IMR-90 (cell line): ENCODE results near the gene GPR183. TPM values are rescaled to one million over a fixed set of nuclear protein-coding genes. Genes with fewer than 3 reads are reported as not detected.

Experiments used
- ATAC-seq: fragments of 200-7000 bp; cut with Tn5 transposase; 2 replicates; pipeline ENCODE4 v1.9.1; 2020; ENCODE audit warnings: low read depth, mild to moderate bottlenecking, moderate library complexity
- BruUV-seq: library from RNA; stranded (reverse); fragments of 400-500 nt; replicated peaks from 2 replicates; lab custom pipeline; 2021; lab: Mats Ljungman, UMichigan
- CTCF ChIA-PET: fragments of 300-600 bp; formaldehyde crosslinking; extraction: SDS; loops from one replicate; lab custom pipeline; 2021; ENCODE audit warnings: antibody characterized with exemption; lab: Yijun Ruan, JAX
- POLR2A ChIA-PET: fragments of 300-600 bp; sonication (Branson Sonifier 250); formaldehyde crosslinking; loops from one replicate; lab custom pipeline; 2022; ENCODE audit warnings: antibody characterized with exemption; ENCODE audit not compliant: unreplicated experiment; lab: Charles Lee
- DNase-seq: peaks from one replicate; pipeline ENCODE4 v3.0.0; 2013
- H2AFZ ChIP-seq: replicated peaks from 2 replicates; pipeline ENCODE3; 2013; ENCODE audit warnings: low read length, mild to moderate bottlenecking; ENCODE audit not compliant: poor library complexity
- H2AK5ac ChIP-seq: 2 replicates; pipeline ENCODE4 v1.6.1; 2013; ENCODE audit warnings: low read depth, low read length, inconsistent platforms
- H2AK9ac ChIP-seq: replicated peaks from 2 replicates; pipeline ENCODE3; 2013; ENCODE audit warnings: mild to moderate bottlenecking, low read depth, low read length, moderate library complexity; ENCODE audit not compliant: poor library complexity
- H2BK120ac ChIP-seq: 2 replicates; pipeline ENCODE4 v1.6.1; 2013; ENCODE audit warnings: low read depth, low read length, inconsistent platforms
- H2BK15ac ChIP-seq: 3 replicates; pipeline ENCODE4 v1.6.1; 2013; ENCODE audit warnings: low read depth, low read length, inconsistent platforms
- H2BK20ac ChIP-seq: 2 replicates; pipeline ENCODE4 v1.6.1; 2013; ENCODE audit warnings: low read depth, mild to moderate bottlenecking, inconsistent platforms, low read length, moderate library complexity
- H2BK5ac ChIP-seq: 2 replicates; pipeline ENCODE4 v1.6.1; 2013; ENCODE audit warnings: mild to moderate bottlenecking, low read depth, low read length, inconsistent platforms; ENCODE audit not compliant: poor library complexity, severe bottlenecking
- H3K14ac ChIP-seq: replicated peaks from 2 replicates; pipeline ENCODE4 v1.6.1; 2013; ENCODE audit warnings: low read depth, low read length, inconsistent platforms
- H3K18ac ChIP-seq: 2 replicates; pipeline ENCODE4 v1.6.1; 2013; ENCODE audit warnings: low read depth, low read length, control low read depth
- H3K23ac ChIP-seq: 2 replicates; pipeline ENCODE4 v1.6.1; 2013; ENCODE audit warnings: low read depth, low read length, inconsistent platforms
- H3K27ac ChIP-seq: 2 replicates; pipeline ENCODE4 v1.5.1; 2013; ENCODE audit warnings: mild to moderate bottlenecking, control low read depth, low read length; ENCODE audit not compliant: insufficient read depth
- H3K27me3 ChIP-seq: 2 replicates; pipeline ENCODE4 v1.6.1; 2013; ENCODE audit warnings: low read length; ENCODE audit not compliant: control insufficient read depth, insufficient read depth
- H3K36me3 ChIP-seq: 2 replicates; pipeline ENCODE4 v1.6.1; 2013; ENCODE audit warnings: low read length, mixed read lengths; ENCODE audit not compliant: control insufficient read depth, insufficient read depth
- H3K4ac ChIP-seq: 2 replicates; pipeline ENCODE4 v1.6.1; 2013; ENCODE audit warnings: low read depth, low read length, inconsistent platforms
- H3K4me1 ChIP-seq: 2 replicates; pipeline ENCODE4 v1.6.1; 2013; ENCODE audit warnings: low read length, mixed read lengths; ENCODE audit not compliant: control insufficient read depth, insufficient read depth
- H3K4me2 ChIP-seq: 2 replicates; pipeline ENCODE4 v1.6.1; 2013; ENCODE audit warnings: low read depth, mild to moderate bottlenecking, control low read depth, low read length, moderate library complexity
- H3K4me3 ChIP-seq: 2 replicates; pipeline ENCODE4 v1.5.1; 2013; ENCODE audit warnings: low read depth, mild to moderate bottlenecking, control low read depth, low read length, moderate library complexity; ENCODE audit not compliant: insufficient read depth
- H3K56ac ChIP-seq: 2 replicates; pipeline ENCODE4 v1.6.1; 2013; ENCODE audit warnings: low read length, inconsistent platforms; ENCODE audit not compliant: insufficient read depth; ENCODE audit errors: extremely low read depth
- H3K79me1 ChIP-seq, 2 experiments: 2 replicates each; pipeline ENCODE4 v1.6.1; 2013; ENCODE audit warnings: low read length in 2 of 2, inconsistent platforms in 1 of 2, low read depth in 1 of 2
- H3K9ac ChIP-seq: 2 replicates; pipeline ENCODE4 v1.6.1; 2013; ENCODE audit warnings: low read depth, low read length, control low read depth
- H3K9me1 ChIP-seq: 2 replicates; pipeline ENCODE4 v1.6.1; 2013; ENCODE audit warnings: low read length, inconsistent platforms; ENCODE audit not compliant: insufficient read depth
- H3K9me3 ChIP-seq: 2 replicates; pipeline ENCODE4 v1.6.1; 2013; ENCODE audit warnings: low read length; ENCODE audit not compliant: control insufficient read depth, insufficient read depth
- H4K20me1 ChIP-seq: 2 replicates; pipeline ENCODE4 v1.6.1; 2013; ENCODE audit warnings: low read length, inconsistent platforms; ENCODE audit not compliant: insufficient read depth
- H4K5ac ChIP-seq: 2 replicates; pipeline ENCODE4 v1.6.1; 2013; ENCODE audit warnings: mild to moderate bottlenecking, low read depth, low read length, control low read depth
- H4K8ac ChIP-seq, 2 experiments: 2 replicates each; pipeline ENCODE4 v1.6.1; 2013; ENCODE audit warnings: low read depth in 2 of 2, low read length in 2 of 2, control low read depth in 1 of 2, inconsistent platforms in 1 of 2
- H4K91ac ChIP-seq: 2 replicates; pipeline ENCODE4 v1.6.1; 2013; ENCODE audit warnings: low read depth, low read length, inconsistent platforms; ENCODE audit not compliant: insufficient read depth
- CEBPB ChIP-seq: IDR thresholded peaks from 2 replicates; pipeline ENCODE4 v1.6.1; 2012; ENCODE audit warnings: low read depth, low read length, improper control_type of control experiment
- CHD1 ChIP-seq: IDR thresholded peaks from 2 replicates; pipeline ENCODE4 v1.6.1; 2012; ENCODE audit warnings: low read depth, low read length, improper control_type of control experiment
- MAZ ChIP-seq: IDR thresholded peaks from 2 replicates; pipeline ENCODE4 v1.6.1; 2012; ENCODE audit warnings: low read depth, mild to moderate bottlenecking, low read length, improper control_type of control experiment, moderate library complexity, borderline replicate concordance
- MXI1 ChIP-seq: IDR thresholded peaks from 2 replicates; pipeline ENCODE4 v1.6.1; 2012; ENCODE audit warnings: low read depth, mild to moderate bottlenecking, low read length, moderate library complexity, borderline replicate concordance
- POLR2A ChIP-seq: IDR thresholded peaks from 2 replicates; pipeline ENCODE4 v1.6.1; 2012; ENCODE audit warnings: mild to moderate bottlenecking, low read depth, low read length
- SMC3 ChIP-seq: fragments of 150-350 bp; IDR thresholded peaks from 2 replicates; pipeline ENCODE4 v1.6.1; 2016; ENCODE audit warnings: low read depth, mild to moderate bottlenecking, antibody characterized with exemption, low read length, moderate library complexity
- WGBS, 2 experiments: methylation state at CpG; one replicate each; pipeline versions ENCODE4 v1.1.5 to v1.1.7; 2013; ENCODE audit warnings: missing lambda C conversion rate in 2 of 2; ENCODE audit not compliant: insufficient read length in 1 of 2; ENCODE audit errors: extremely low coverage in 2 of 2; 5-methylcytosine and 5-hydroxymethylcytosine counted together
- dilution Hi-C: fragments of 300-500 bp; cut with HindIII; formaldehyde crosslinking; loops from one replicate; pipeline ENCODE4 v1.14.3; 2018; ENCODE audit warnings: low sequenced_read_pairs; ENCODE audit not compliant: unreplicated experiment
- in situ Hi-C: fragments of 300-500 bp; cut with MboI; formaldehyde crosslinking; loops from 3 replicates; pipeline ENCODE4 v1.14.3; 2019; ENCODE audit warnings: low sequenced_read_pairs, inconsistent platforms, mixed read lengths
- intact Hi-C: fragments of 100-400 bp; cut with micrococcal nuclease; formaldehyde crosslinking; loops from 2 replicates; pipeline ENCODE4 v1.10.0; 2022
- polyA plus RNA-seq, 3 experiments: library from polyadenylated mRNA; depleted of rRNA; stranded (reverse); fragments of >200 nt; gene quantifications; 2 replicates each; pipeline ENCODE4 v1.2.3, GENCODE V29; 2012; ENCODE audit warnings: low replicate concordance in 1 of 3
- total RNA-seq: library from RNA; depleted of rRNA; stranded (reverse); fragments of >200 nt; gene quantifications from 2 replicates; pipeline ENCODE4 v1.2.3, GENCODE V29; 2012

Gene GPR183
- total and polyA plus RNA-seq, 2 of the 4 experiments (the other 2 are of a cell fraction) = 0.18 to 0.31 TPM

- no peak overlapping the region for H3K18ac ChIP-seq
- no peak overlapping the region for H2BK15ac ChIP-seq
- no peak overlapping the region for H2AK9ac ChIP-seq
- no peaks in the 10 kb centered on the region for H3K27me3 ChIP-seq
- CTCF ChIA-PET = no interaction called here
- H3K36me3 ChIP-seq = no peaks in the 10 kb centered on the region; the same call in 1 of the 2 replicates
- intact Hi-C loops (no loop called here), dilution Hi-C loops (no loop called here), in situ Hi-C loops (no loop called here)
- no peak overlapping the region for H3K4ac ChIP-seq
- no peak overlapping the region for H2BK5ac ChIP-seq
- DNase-seq = no peak
- H3K14ac ChIP-seq = no peak overlapping the region
- no peak overlapping the region for H2AFZ ChIP-seq
- H3K56ac ChIP-seq = no peak overlapping the region
- ATAC-seq = no peak
- POLR2A ChIA-PET = no interaction called here
- no TSS peak for BruUV-seq
- H2AK5ac ChIP-seq = no peak overlapping the region
- H3K9me3 ChIP-seq = no peaks in the 10 kb centered on the region
- H3K79me1 ChIP-seq = peaks cover 10% of the 10 kb centered on the region in 2 experiments; a peak in 3 of 4 replicates
- no peak overlapping the region for H2BK20ac ChIP-seq
- no peak overlapping the region for H4K8ac ChIP-seq
- H4K5ac ChIP-seq = no peak overlapping the region
- H3K23ac ChIP-seq = no peak overlapping the region
- no peak overlapping the region for H2BK120ac ChIP-seq
- no peak for TF ChIP-seq POLR2A
- no peak for TF ChIP-seq CEBPB
- no peak for TF ChIP-seq CHD1
- no peak for TF ChIP-seq MAZ
- no peak for TF ChIP-seq MXI1
- no peak for TF ChIP-seq SMC3
- H3K4me2 ChIP-seq = no peak overlapping the region
- no peaks in the 10 kb centered on the region for H3K4me1 ChIP-seq
- no peak overlapping the region for H3K9ac ChIP-seq
- no peak overlapping the region for H4K91ac ChIP-seq
- no peak overlapping the region for H3K4me3 ChIP-seq
- WGBS, 2 experiments = no CpG with 5 or more reads among the region's 2 CpGs
- H3K27ac ChIP-seq = no peak overlapping the region
- peaks cover 3% of the 10 kb centered on the region; the same call in 1 of the 2 replicates for H4K20me1 ChIP-seq
- H3K9me1 ChIP-seq = peaks cover 4% of the 10 kb centered on the region; the same call in 1 of the 2 replicates
Measured at GRCh38 chr13:99293178-99293577, 14.0 kb downstream of the GPR183 start.
